H9 (cell line): ENCODE results near the gene CCDC190. TPM values are rescaled to one million over a fixed set of nuclear protein-coding genes. Genes with fewer than 3 reads are reported as not detected.

Experiments
- DNase-seq: peaks from one replicate; pipeline ENCODE4 v3.0.0-alpha.2; 2017
- H2AFZ ChIP-seq: one replicate; pipeline ENCODE4 v1.6.1; 2013; ENCODE audit warnings: mild to moderate bottlenecking, low read length, control low read depth, moderate library complexity
- H2AK5ac ChIP-seq: 2 replicates; pipeline ENCODE4 v1.6.1; 2013; ENCODE audit warnings: low read length, control low read depth, mixed read lengths; ENCODE audit not compliant: insufficient read length
- H2BK120ac ChIP-seq: one replicate; pipeline ENCODE4 v1.6.1; 2013; ENCODE audit warnings: low read depth, mild to moderate bottlenecking, low read length, control low read depth, inconsistent platforms; ENCODE audit not compliant: poor library complexity, severe bottlenecking
- H2BK12ac ChIP-seq: 2 replicates; pipeline ENCODE4 v1.6.1; 2013; ENCODE audit warnings: low read length, control low read depth, mixed read lengths, low read depth; ENCODE audit not compliant: insufficient read length
- H2BK15ac ChIP-seq: 2 replicates; pipeline ENCODE4 v1.6.1; 2013; ENCODE audit warnings: low read depth, low read length, control low read depth
- H2BK20ac ChIP-seq: one replicate; pipeline ENCODE4 v1.6.1; 2013; ENCODE audit warnings: low read depth, mild to moderate bottlenecking, low read length, control low read depth, inconsistent platforms; ENCODE audit not compliant: poor library complexity, severe bottlenecking
- H2BK5ac ChIP-seq: 2 replicates; pipeline ENCODE4 v1.6.1; 2013; ENCODE audit warnings: low read length, control low read depth, mixed read lengths; ENCODE audit not compliant: insufficient read length
- H3K14ac ChIP-seq: 2 replicates; pipeline ENCODE4 v1.6.1; 2013; ENCODE audit warnings: low read length, control low read depth; ENCODE audit not compliant: insufficient read depth
- H3K18ac ChIP-seq: 2 replicates; pipeline ENCODE4 v1.6.1; 2013; ENCODE audit warnings: low read depth, mild to moderate bottlenecking, mixed read lengths, low read length, control low read depth; ENCODE audit not compliant: insufficient read length
- H3K23ac ChIP-seq: 2 replicates; pipeline ENCODE4 v1.6.1; 2013; ENCODE audit warnings: low read length, control low read depth, mixed read lengths, low read depth; ENCODE audit not compliant: insufficient read length
- H3K23me2 ChIP-seq: 2 replicates; pipeline ENCODE4 v1.6.1; 2013; ENCODE audit warnings: low read depth, mild to moderate bottlenecking, mixed read lengths, low read length, control low read depth; ENCODE audit not compliant: insufficient read length, poor library complexity, severe bottlenecking
- H3K27ac ChIP-seq: 2 replicates; pipeline ENCODE4 v1.5.1; 2013; ENCODE audit warnings: low read length, control low read depth, mixed read lengths, low read depth; ENCODE audit not compliant: insufficient read length
- H3K27me3 ChIP-seq: 2 replicates; pipeline ENCODE4 v1.6.1; 2013; ENCODE audit warnings: low read length, control low read depth, inconsistent platforms; ENCODE audit not compliant: insufficient read depth
- H3K4ac ChIP-seq: 2 replicates; pipeline ENCODE4 v1.6.1; 2013; ENCODE audit warnings: low read depth, mild to moderate bottlenecking, control low read depth, inconsistent platforms, low read length, moderate library complexity
- H3K4me1 ChIP-seq: 2 replicates; pipeline ENCODE4 v1.6.1; 2013; ENCODE audit warnings: low read length, control low read depth, inconsistent platforms; ENCODE audit not compliant: insufficient read depth
- H3K4me2 ChIP-seq: 2 replicates; pipeline ENCODE4 v1.6.1; 2013; ENCODE audit warnings: low read length, control low read depth, mixed read lengths; ENCODE audit not compliant: insufficient read length, insufficient read depth
- H3K56ac ChIP-seq: 2 replicates; pipeline ENCODE4 v1.6.1; 2013; ENCODE audit warnings: low read depth, mild to moderate bottlenecking, mixed read lengths, low read length, control low read depth; ENCODE audit not compliant: insufficient read length
- H3K79me1 ChIP-seq: 2 replicates; pipeline ENCODE4 v1.6.1; 2013; ENCODE audit warnings: low read depth, mild to moderate bottlenecking, moderate library complexity, low read length, control low read depth, inconsistent platforms; ENCODE audit not compliant: insufficient read depth, poor library complexity, severe bottlenecking
- H3K79me2 ChIP-seq: 2 replicates; pipeline ENCODE4 v1.6.1; 2013; ENCODE audit warnings: low read length, control low read depth, inconsistent platforms; ENCODE audit not compliant: insufficient read depth
- H3K9ac ChIP-seq: 2 replicates; pipeline ENCODE4 v1.6.1; 2013; ENCODE audit warnings: low read length, control low read depth, mixed read lengths; ENCODE audit not compliant: insufficient read length; ENCODE audit errors: extremely low read depth
- H3K9me3 ChIP-seq: one replicate; pipeline ENCODE4 v1.6.1; 2013; ENCODE audit warnings: low read depth, low read length, inconsistent platforms; ENCODE audit not compliant: control insufficient read depth
- H3T11ph ChIP-seq: one replicate; pipeline ENCODE4 v1.6.1; 2013; ENCODE audit warnings: mild to moderate bottlenecking, low read length, control low read depth, inconsistent platforms
- H4K20me1 ChIP-seq: one replicate; pipeline ENCODE4 v1.6.1; 2013; ENCODE audit not compliant: control insufficient read depth, insufficient read length, insufficient read depth
- H4K5ac ChIP-seq: 2 replicates; pipeline ENCODE4 v1.6.1; 2013; ENCODE audit warnings: low read depth, mild to moderate bottlenecking, mixed read lengths, low read length, control low read depth; ENCODE audit not compliant: insufficient read length
- H4K8ac ChIP-seq: replicated peaks from 2 replicates; pipeline ENCODE4 v1.6.1; 2013; ENCODE audit warnings: low read length, control low read depth, mixed read lengths, low read depth; ENCODE audit not compliant: insufficient read length
- H4K91ac ChIP-seq: 2 replicates; pipeline ENCODE4 v1.6.1; 2013; ENCODE audit warnings: low read depth, mild to moderate bottlenecking, moderate library complexity, mixed read lengths, low read length, control low read depth; ENCODE audit not compliant: insufficient read length
- H3K27ac Mint-ChIP-seq, 3 experiments: 2 replicates in 2 of 3; 3 replicates in 1 of 3; pipeline ENCODE4 v1.8.0; 2020 to 2021; ENCODE audit warnings: mixed read lengths in 3 of 3, mild to moderate bottlenecking in 1 of 3, moderate library complexity in 1 of 3
- H3K27me3 Mint-ChIP-seq: 2 replicates; pipeline ENCODE4 v1.8.0; 2021; ENCODE audit warnings: low read depth, mild to moderate bottlenecking, moderate library complexity, mixed read lengths
- H3K36me3 Mint-ChIP-seq, 3 experiments: 2 replicates in 2 of 3; 3 replicates in 1 of 3; pipeline ENCODE4 v1.8.0; 2020 to 2021; ENCODE audit warnings: low read depth in 3 of 3, mixed read lengths in 3 of 3; ENCODE audit not compliant: insufficient read depth in 1 of 3
- H3K4me1 Mint-ChIP-seq, 2 experiments: 2 replicates each; pipeline ENCODE4 v1.8.0; 2020; ENCODE audit warnings: mixed read lengths in 2 of 2
- H3K4me3 Mint-ChIP-seq, 2 experiments: 2 replicates in 1 of 2; 3 replicates in 1 of 2; pipeline ENCODE4 v1.8.0; 2020 to 2021; ENCODE audit warnings: mild to moderate bottlenecking in 2 of 2, mixed read lengths in 2 of 2, moderate library complexity in 1 of 2
- H3K9me3 Mint-ChIP-seq, 2 experiments: 2 replicates in 1 of 2; 3 replicates in 1 of 2; pipeline ENCODE4 v1.8.0; 2020; ENCODE audit warnings: mild to moderate bottlenecking in 2 of 2, mixed read lengths in 2 of 2, moderate library complexity in 1 of 2
- WGBS: extraction: QIAGEN DNeasy Blood & Tissue Kit; methylation state at CpG from one replicate; pipeline ENCODE4 v1.1.7; 2013; ENCODE audit warnings: missing lambda C conversion rate, low lambda C conversion rate, mixed read lengths; ENCODE audit not compliant: insufficient read length; ENCODE audit errors: extremely low coverage; 5-methylcytosine and 5-hydroxymethylcytosine counted together
- total RNA-seq: library from RNA; stranded (reverse); gene quantifications from 2 replicates; pipeline ENCODE4 v1.2.1, GENCODE V29; 2021
- TF ChIP-seq, protein P1 (sequence below): fragments of 200-600 bp; sonication (generic); conservative IDR thresholded peaks from 3 replicates; pipeline ENCODE4 v1.8.0; 2021; ENCODE audit warnings: antibody characterized with exemption, mild to moderate bottlenecking

CCDC190 gene
- total RNA-seq, 1 experiment from 2014 or later: not detected

DNA sequence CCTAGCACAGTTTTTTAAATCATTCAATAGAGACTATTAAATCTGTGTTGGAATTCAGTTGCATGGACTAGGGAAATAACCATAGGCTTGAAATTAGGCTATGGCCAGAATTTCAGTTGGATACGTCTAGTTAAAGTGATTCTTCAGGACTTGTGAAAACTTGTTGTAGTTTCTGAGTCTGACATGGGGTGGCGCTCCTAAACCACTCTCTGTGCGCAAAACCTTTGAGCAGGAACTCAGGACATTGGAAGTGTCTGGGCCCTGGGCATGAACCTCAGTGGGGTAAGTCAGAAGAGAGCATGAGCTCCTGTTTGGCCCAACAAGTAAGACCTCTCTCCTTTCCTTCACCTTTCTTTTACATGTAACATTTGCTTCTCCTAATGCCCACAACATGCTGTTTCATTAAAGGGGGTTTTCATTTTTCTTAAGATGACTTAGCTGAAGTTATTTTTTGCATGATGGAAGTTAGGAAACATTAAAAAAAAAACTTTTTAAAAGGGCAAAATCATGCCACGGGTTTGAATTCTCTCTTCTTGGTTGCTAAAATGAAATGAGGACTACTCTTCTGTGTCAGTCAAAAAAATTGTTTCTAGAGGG, 17.1 kb upstream of the CCDC190 start:
- Histone ChIP-seq H3K4me2 (no peak overlapping the region), H3K23ac (no peak overlapping the region), H3K27me3 (no peaks in the 10 kb centered on the region), H3K4me1 (0 out of 2 replicates have a peak, but pooled peaks cover 2% of the 10 kb centered on the region), H4K5ac (no peak overlapping the region), H3K27ac (no peak overlapping the region), H3K23me2 (no peaks in the 10 kb centered on the region), H3T11ph (no peak overlapping the region), H3K18ac (no peak overlapping the region), H2BK20ac (no peak overlapping the region), H3K4ac (no peak overlapping the region), H4K91ac (no peak overlapping the region), H2BK12ac (no peak overlapping the region), H2BK5ac (no peak overlapping the region), H3K14ac (no peak overlapping the region), H2AFZ (peak overlapping the region; percentile 57), H2BK120ac (no peak overlapping the region), H2AK5ac (no peak overlapping the region), H2BK15ac (no peak overlapping the region), H4K8ac (no peak overlapping the region), H3K9me3 (no peaks in the 10 kb centered on the region), H3K79me1 (no peaks in the 10 kb centered on the region), H3K56ac (no peak overlapping the region), H3K9ac (no peak overlapping the region), H4K20me1 (no peaks in the 10 kb centered on the region), H3K79me2 (no peaks in the 10 kb centered on the region)
- Mint-ChIP-seq H3K27me3 (no peaks in the 10 kb centered on the region), H3K4me1 (peaks cover 7% of the 10 kb centered on the region in 2 experiments), H3K9me3 (peaks cover 2 to 3% of the 10 kb centered on the region in 2 experiments; a peak in 3 of 5 replicates), H3K4me3 (no peak overlapping the region), H3K27ac (no peak overlapping the region), H3K36me3 (peaks cover 0 to under 1% (median 0%) of the 10 kb centered on the region in 3 experiments; a peak in 1 of 7 replicates)
- no CpG with 5 or more reads among the region's 4 CpGs for WGBS
- peak; percentile 74 for DNase-seq
- TF ChIP-seq, protein P1, sequence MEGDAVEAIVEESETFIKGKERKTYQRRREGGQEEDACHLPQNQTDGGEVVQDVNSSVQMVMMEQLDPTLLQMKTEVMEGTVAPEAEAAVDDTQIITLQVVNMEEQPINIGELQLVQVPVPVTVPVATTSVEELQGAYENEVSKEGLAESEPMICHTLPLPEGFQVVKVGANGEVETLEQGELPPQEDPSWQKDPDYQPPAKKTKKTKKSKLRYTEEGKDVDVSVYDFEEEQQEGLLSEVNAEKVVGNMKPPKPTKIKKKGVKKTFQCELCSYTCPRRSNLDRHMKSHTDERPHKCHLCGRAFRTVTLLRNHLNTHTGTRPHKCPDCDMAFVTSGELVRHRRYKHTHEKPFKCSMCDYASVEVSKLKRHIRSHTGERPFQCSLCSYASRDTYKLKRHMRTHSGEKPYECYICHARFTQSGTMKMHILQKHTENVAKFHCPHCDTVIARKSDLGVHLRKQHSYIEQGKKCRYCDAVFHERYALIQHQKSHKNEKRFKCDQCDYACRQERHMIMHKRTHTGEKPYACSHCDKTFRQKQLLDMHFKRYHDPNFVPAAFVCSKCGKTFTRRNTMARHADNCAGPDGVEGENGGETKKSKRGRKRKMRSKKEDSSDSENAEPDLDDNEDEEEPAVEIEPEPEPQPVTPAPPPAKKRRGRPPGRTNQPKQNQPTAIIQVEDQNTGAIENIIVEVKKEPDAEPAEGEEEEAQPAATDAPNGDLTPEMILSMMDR: peak; percentile 89
